Measurements from ENCODE around the gene GPX4. TPM values are rescaled to one million over a fixed set of nuclear protein-coding genes. Genes with fewer than 3 reads are reported as not detected.

The GPX4 gene
- total and polyA plus RNA-seq, 2 of the 13 experiments (the other 11 are each of a cell fraction or from before 2014, with no cell fraction given): 535 to 613 TPM

- TF ChIP-seq PITX1 (CRISPR knock-in tag; IDR thresholded peaks at IDR 0.05): peak; percentile 47
- TF ChIP-seq ZNF484 (CRISPR knock-in tag; IDR thresholded peaks at IDR 0.05; ENCODE audit: borderline replicate concordance, low read depth): 0 out of 2 replicates have a peak, but pooled peaks have one; percentile 7
- peak; percentile 73; the same call in 1 of the 2 replicates for TF ChIP-seq FLYWCH1 (CRISPR knock-in tag; IDR thresholded peaks at IDR 0.05)
- 0 out of 2 replicates have a peak, but pooled peaks have one; percentile 41 for TF ChIP-seq ZNF136 (CRISPR knock-in tag; IDR thresholded peaks at IDR 0.05; ENCODE audit: low read depth)
- TF ChIP-seq CBX2 (IDR thresholded peaks at IDR 0.05; ENCODE audit: low read depth, low read length): no peak
- TF ChIP-seq CBX2 (CRISPR knock-in tag; IDR thresholded peaks at IDR 0.05; ENCODE audit: low read depth): no peak
- TF ChIP-seq CEBPG (CRISPR knock-in tag; IDR thresholded peaks at IDR 0.05): no peak
- no peak for TF ChIP-seq ATF7 (IDR thresholded peaks at IDR 0.05)
- TF ChIP-seq ATF7 (CRISPR knock-in tag; IDR thresholded peaks at IDR 0.05): no peak
- TF ChIP-seq NFE2 (CRISPR knock-in tag; IDR thresholded peaks at IDR 0.05): no peak
- peak; percentile 72 for TF ChIP-seq BCL3 (CRISPR knock-in tag; IDR thresholded peaks at IDR 0.05)
- TF ChIP-seq AHDC1 (CRISPR knock-in tag; IDR thresholded peaks at IDR 0.05; ENCODE audit: borderline replicate concordance): 0 out of 2 replicates have a peak, but pooled peaks have one; percentile 28
- TF ChIP-seq XRCC5 (optimal IDR thresholded peaks at IDR 0.05; ENCODE audit: low read length): peak; percentile 12
- TF ChIP-seq ZSCAN29 (CRISPR knock-in tag; conservative IDR thresholded peaks at IDR 0.05): no peak
- TF ChIP-seq U2AF2 (IDR thresholded peaks at IDR 0.05; ENCODE audit: low read depth, low read length): no peak
- no peak for TF ChIP-seq MBNL3 (CRISPR knock-in tag; conservative IDR thresholded peaks at IDR 0.05)
- TF ChIP-seq HNRNPL (IDR thresholded peaks at IDR 0.05; ENCODE audit: low read depth, low read length): 0 out of 2 replicates have a peak, but pooled peaks have one; percentile 8
- TF ChIP-seq HIVEP1 (CRISPR knock-in tag; IDR thresholded peaks at IDR 0.05): no peak
- no peak for TF ChIP-seq ZEB1 (IDR thresholded peaks at IDR 0.05; ENCODE audit: insufficient replicate concordance, low read depth)
- no peak for TF ChIP-seq ZNF746 (CRISPR knock-in tag; IDR thresholded peaks at IDR 0.05)
- TF ChIP-seq FOXP4 (CRISPR knock-in tag; IDR thresholded peaks at IDR 0.05): no peak; the same call in 1 of the 2 replicates
- TF ChIP-seq NFE2L2 (IDR thresholded peaks at IDR 0.05; ENCODE audit: low read length): no peak
These were observed 38.9 kb upstream of the GPX4 start (continued) for GRCh38 chr19:1064661-1065605.
